IMR-90 (cell line): ENCODE data around the gene CLTA.

Source experiments
- CEBPB ChIP-seq: IDR thresholded peaks from 2 replicates; pipeline ENCODE4 v1.6.1; 2012; ENCODE audit warnings: low read depth, low read length, improper control_type of control experiment
- CTCF ChIP-seq: conservative IDR thresholded peaks from 2 replicates; pipeline ENCODE4 v1.5.1; 2012; ENCODE audit warnings: mild to moderate bottlenecking, low read depth, low read length, improper control_type of control experiment
- MAZ ChIP-seq: IDR thresholded peaks from 2 replicates; pipeline ENCODE4 v1.6.1; 2012; ENCODE audit warnings: low read depth, mild to moderate bottlenecking, low read length, improper control_type of control experiment, moderate library complexity, borderline replicate concordance
- POLR2A ChIP-seq: IDR thresholded peaks from 2 replicates; pipeline ENCODE4 v1.6.1; 2012; ENCODE audit warnings: mild to moderate bottlenecking, low read depth, low read length
- RCOR1 ChIP-seq: IDR thresholded peaks from 2 replicates; pipeline ENCODE4 v1.6.1; 2012; ENCODE audit warnings: mild to moderate bottlenecking, low read length, improper control_type of control experiment; ENCODE audit not compliant: insufficient replicate concordance

GRCh38 chr9:36174731-36175130, 16.0 kb upstream of the CLTA start:
- TF ChIP-seq MAZ (no peak), CTCF (no peak), POLR2A (no peak), CEBPB (no peak), RCOR1 (no peak)
